ENCODE data around the gene ALPK1. TPM values are rescaled to one million over a fixed set of nuclear protein-coding genes. Genes with fewer than 3 reads are reported as not detected.

ALPK1 gene
- total and polyA plus RNA-seq, 2 experiments from 2014 or later, result 0.10 to 0.49 TPM

DNA sequence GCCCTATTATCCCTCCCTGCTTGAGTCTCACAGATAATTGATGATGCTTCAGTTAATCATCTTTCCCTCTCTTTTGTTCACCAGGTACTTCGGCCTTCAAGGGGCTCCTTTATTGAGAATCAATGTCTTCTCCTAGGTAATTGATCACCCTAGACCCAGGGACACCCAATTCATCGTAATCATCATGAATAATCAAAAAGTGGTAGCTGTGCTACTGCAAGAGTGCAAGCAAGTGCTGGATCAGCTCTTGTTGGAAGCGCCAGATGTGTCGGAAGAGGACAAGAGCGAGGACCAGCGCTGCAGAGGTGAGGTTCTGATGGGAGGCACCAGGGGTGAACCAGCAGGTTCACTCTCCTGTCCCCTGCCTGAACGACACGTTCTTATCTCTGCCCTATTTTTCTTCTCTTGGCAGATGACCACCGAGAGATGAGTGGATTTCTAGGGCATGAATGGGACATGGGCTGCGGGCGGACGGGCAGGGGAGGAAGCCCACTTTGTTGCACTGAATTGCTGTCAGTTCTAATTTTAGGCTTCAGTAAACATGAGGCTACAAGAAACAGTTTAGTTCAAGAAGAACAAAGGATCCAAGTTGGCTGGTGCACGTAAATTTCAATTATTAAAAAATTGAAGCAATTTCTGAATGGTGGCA is 80.5 kb downstream of the ALPK1 start:
- Mint-ChIP-seq H3K27ac (no peak overlapping the region), H3K9me3 (no peaks in the 10 kb centered on the region), H3K36me3 (ENCODE audit: low read depth) (no peaks in the 10 kb centered on the region), H3K4me3 (no peak overlapping the region), H3K27me3 (ENCODE audit: insufficient read depth, low read depth, poor library complexity) (peaks cover 10% of the 10 kb centered on the region), H3K4me1 (peaks cover 13% of the 10 kb centered on the region; the same call in 2 of the 3 replicates)
- Histone ChIP-seq H3F3A (replicated peaks; ENCODE audit: low read depth) (no peaks in the 10 kb centered on the region), H3K4me1 (ENCODE audit: insufficient read depth) (peaks cover 7% of the 10 kb centered on the region; the same call in 1 of the 2 replicates), H3K79me2 (replicated peaks; ENCODE audit: insufficient read depth) (no peaks in the 10 kb centered on the region), H3K4me3 (no peak overlapping the region), H3K27me3 (ENCODE audit: insufficient read depth) (peaks cover 19% of the 10 kb centered on the region), H4K20me1 (replicated peaks; ENCODE audit: insufficient read depth) (no peaks in the 10 kb centered on the region), H3K36me3 (ENCODE audit: insufficient read depth) (no peaks in the 10 kb centered on the region), H2AFZ (no peak overlapping the region), H3K4me2 (no peak overlapping the region), H3K9me2 (ENCODE audit: insufficient read depth) (peaks cover 3% of the 10 kb centered on the region; the same call in 1 of the 2 replicates), H3K27ac (ENCODE audit: low read depth) (no peak overlapping the region)
- no peak for DNase-seq (ENCODE audit: low spot score)
- TF ChIP-seq, protein P1, sequence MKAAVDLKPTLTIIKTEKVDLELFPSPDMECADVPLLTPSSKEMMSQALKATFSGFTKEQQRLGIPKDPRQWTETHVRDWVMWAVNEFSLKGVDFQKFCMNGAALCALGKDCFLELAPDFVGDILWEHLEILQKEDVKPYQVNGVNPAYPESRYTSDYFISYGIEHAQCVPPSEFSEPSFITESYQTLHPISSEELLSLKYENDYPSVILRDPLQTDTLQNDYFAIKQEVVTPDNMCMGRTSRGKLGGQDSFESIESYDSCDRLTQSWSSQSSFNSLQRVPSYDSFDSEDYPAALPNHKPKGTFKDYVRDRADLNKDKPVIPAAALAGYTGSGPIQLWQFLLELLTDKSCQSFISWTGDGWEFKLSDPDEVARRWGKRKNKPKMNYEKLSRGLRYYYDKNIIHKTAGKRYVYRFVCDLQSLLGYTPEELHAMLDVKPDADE (IDR thresholded peaks at IDR 0.05), result no peak
- no peak for TF ChIP-seq NANOG (IDR thresholded peaks at IDR 0.05; ENCODE audit: borderline replicate concordance)
- TF ChIP-seq EZH2 (IDR thresholded peaks at IDR 0.05; ENCODE audit: low read depth, unreplicated experiment), result no peak
- TF ChIP-seq JUNB (IDR thresholded peaks at IDR 0.05; ENCODE audit: unreplicated experiment), result no peak
- TF ChIP-seq, protein P2, sequence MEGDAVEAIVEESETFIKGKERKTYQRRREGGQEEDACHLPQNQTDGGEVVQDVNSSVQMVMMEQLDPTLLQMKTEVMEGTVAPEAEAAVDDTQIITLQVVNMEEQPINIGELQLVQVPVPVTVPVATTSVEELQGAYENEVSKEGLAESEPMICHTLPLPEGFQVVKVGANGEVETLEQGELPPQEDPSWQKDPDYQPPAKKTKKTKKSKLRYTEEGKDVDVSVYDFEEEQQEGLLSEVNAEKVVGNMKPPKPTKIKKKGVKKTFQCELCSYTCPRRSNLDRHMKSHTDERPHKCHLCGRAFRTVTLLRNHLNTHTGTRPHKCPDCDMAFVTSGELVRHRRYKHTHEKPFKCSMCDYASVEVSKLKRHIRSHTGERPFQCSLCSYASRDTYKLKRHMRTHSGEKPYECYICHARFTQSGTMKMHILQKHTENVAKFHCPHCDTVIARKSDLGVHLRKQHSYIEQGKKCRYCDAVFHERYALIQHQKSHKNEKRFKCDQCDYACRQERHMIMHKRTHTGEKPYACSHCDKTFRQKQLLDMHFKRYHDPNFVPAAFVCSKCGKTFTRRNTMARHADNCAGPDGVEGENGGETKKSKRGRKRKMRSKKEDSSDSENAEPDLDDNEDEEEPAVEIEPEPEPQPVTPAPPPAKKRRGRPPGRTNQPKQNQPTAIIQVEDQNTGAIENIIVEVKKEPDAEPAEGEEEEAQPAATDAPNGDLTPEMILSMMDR (conservative IDR thresholded peaks at IDR 0.05; ENCODE audit: low read depth in 2 of 2), result no peak
- TF ChIP-seq, protein P3, sequence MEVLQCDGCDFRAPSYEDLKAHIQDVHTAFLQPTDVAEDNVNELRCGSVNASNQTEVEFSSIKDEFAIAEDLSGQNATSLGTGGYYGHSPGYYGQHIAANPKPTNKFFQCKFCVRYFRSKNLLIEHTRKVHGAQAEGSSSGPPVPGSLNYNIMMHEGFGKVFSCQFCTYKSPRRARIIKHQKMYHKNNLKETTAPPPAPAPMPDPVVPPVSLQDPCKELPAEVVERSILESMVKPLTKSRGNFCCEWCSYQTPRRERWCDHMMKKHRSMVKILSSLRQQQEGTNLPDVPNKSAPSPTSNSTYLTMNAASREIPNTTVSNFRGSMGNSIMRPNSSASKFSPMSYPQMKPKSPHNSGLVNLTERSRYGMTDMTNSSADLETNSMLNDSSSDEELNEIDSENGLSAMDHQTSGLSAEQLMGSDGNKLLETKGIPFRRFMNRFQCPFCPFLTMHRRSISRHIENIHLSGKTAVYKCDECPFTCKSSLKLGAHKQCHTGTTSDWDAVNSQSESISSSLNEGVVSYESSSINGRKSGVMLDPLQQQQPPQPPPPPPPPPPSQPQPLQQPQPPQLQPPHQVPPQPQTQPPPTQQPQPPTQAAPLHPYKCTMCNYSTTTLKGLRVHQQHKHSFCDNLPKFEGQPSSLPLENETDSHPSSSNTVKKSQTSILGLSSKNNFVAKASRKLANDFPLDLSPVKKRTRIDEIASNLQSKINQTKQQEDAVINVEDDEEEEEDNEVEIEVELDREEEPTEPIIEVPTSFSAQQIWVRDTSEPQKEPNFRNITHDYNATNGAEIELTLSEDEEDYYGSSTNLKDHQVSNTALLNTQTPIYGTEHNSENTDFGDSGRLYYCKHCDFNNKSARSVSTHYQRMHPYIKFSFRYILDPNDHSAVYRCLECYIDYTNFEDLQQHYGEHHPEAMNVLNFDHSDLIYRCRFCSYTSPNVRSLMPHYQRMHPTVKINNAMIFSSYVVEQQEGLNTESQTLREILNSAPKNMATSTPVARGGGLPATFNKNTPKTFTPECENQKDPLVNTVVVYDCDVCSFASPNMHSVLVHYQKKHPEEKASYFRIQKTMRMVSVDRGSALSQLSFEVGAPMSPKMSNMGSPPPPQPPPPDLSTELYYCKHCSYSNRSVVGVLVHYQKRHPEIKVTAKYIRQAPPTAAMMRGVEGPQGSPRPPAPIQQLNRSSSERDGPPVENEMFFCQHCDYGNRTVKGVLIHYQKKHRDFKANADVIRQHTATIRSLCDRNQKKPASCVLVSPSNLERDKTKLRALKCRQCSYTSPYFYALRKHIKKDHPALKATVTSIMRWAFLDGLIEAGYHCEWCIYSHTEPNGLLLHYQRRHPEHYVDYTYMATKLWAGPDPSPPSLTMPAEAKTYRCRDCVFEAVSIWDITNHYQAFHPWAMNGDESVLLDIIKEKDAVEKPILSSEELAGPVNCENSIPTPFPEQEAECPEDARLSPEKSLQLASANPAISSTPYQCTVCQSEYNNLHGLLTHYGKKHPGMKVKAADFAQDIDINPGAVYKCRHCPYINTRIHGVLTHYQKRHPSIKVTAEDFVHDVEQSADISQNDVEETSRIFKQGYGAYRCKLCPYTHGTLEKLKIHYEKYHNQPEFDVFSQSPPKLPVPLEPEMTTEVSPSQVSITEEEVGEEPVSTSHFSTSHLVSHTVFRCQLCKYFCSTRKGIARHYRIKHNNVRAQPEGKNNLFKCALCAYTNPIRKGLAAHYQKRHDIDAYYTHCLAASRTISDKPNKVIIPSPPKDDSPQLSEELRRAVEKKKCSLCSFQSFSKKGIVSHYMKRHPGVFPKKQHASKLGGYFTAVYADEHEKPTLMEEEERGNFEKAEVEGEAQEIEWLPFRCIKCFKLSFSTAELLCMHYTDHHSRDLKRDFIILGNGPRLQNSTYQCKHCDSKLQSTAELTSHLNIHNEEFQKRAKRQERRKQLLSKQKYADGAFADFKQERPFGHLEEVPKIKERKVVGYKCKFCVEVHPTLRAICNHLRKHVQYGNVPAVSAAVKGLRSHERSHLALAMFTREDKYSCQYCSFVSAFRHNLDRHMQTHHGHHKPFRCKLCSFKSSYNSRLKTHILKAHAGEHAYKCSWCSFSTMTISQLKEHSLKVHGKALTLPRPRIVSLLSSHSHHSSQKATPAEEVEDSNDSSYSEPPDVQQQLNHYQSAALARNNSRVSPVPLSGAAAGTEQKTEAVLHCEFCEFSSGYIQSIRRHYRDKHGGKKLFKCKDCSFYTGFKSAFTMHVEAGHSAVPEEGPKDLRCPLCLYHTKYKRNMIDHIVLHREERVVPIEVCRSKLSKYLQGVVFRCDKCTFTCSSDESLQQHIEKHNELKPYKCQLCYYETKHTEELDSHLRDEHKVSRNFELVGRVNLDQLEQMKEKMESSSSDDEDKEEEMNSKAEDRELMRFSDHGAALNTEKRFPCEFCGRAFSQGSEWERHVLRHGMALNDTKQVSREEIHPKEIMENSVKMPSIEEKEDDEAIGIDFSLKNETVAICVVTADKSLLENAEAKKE (CRISPR knock-in tag; IDR thresholded peaks at IDR 0.05), result no peak
- no peak for TF ChIP-seq POLR2AphosphoS5 (IDR thresholded peaks at IDR 0.05; ENCODE audit: low read depth)
- TF ChIP-seq CREB1 (CRISPR knock-in tag; IDR thresholded peaks at IDR 0.05; ENCODE audit: low read depth), result no peak
- TF ChIP-seq EZH2phosphoT487 (IDR thresholded peaks at IDR 0.05; ENCODE audit: unreplicated experiment), result no peak
- no peak for ATAC-seq

Measured in GM23338 (cell line).